T-helper 17 cell (primary cell): ENCODE data around the gene OR5H14. TPM values are rescaled to one million over a fixed set of nuclear protein-coding genes. Genes with fewer than 3 reads are reported as not detected.
"Not testable (repeated sequence)": the region's sequence is repeated elsewhere in the genome, so short reads cannot be mapped to it uniquely, and the experiment has no call there.

Experiments
- ATAC-seq: fragments of 150-1000 bp; cut with Tn5 transposase; 2 replicates; pipeline ENCODE4 v1.10.0; 2021; ENCODE audit warnings: mild to moderate bottlenecking, moderate library complexity
- DNase-seq, 3 donors: peaks; one replicate each; pipeline versions ENCODE4 v3.0.0 to v3.0.0-alpha.2; 2020 to 2021
- H3K9me3 ChIP-seq: one replicate; pipeline ENCODE4 v1.7.0; 2013; ENCODE audit warnings: low read length, mild to moderate bottlenecking; ENCODE audit not compliant: control insufficient read depth, poor library complexity, severe bottlenecking
- H3K27ac Mint-ChIP-seq: one replicate; pipeline ENCODE4 v1.8.0; 2022; ENCODE audit warnings: mild to moderate bottlenecking, moderate library complexity, mixed read lengths
- H3K27me3 Mint-ChIP-seq: one replicate; pipeline ENCODE4 v1.8.0; 2022; ENCODE audit warnings: mixed read lengths
- H3K36me3 Mint-ChIP-seq: one replicate; pipeline ENCODE4 v1.8.0; 2022; ENCODE audit warnings: low read depth, mixed read lengths
- H3K4me1 Mint-ChIP-seq: one replicate; pipeline ENCODE4 v1.8.0; 2022; ENCODE audit warnings: mild to moderate bottlenecking, mixed read lengths
- H3K4me3 Mint-ChIP-seq: one replicate; pipeline ENCODE4 v1.8.0; 2022; ENCODE audit warnings: mild to moderate bottlenecking, moderate library complexity, mixed read lengths
- total RNA-seq, 4 donors: library from RNA in 2 of 4; stranded (reverse) in 2 of 4; gene quantifications; one replicate each; pipeline ENCODE4 v1.2.3 and lab custom pipeline; 2022 to 2026

Gene OR5H14
- total RNA-seq (not detected), total RNA-seq (lab: John Stamatoyannopoulos, UW) (0 to 0.23 reads per million in 2 donors)

GRCh38 chr3:98147179-98147578 lies at the start of gene OR5H14:
TSS of gene OR5H14 (plus strand) at chr3:98147479. CDS start at chr3:98149386, 1,907 bp downstream.
- ATAC-seq (no peak), DNase-seq (no peak)
- Mint-ChIP-seq H3K27ac (no peak within 1 kb of the TSS), H3K27me3 (peaks cover 11% of the 10 kb centered on the region), H3K4me1 (peaks cover 2% of the 10 kb centered on the region), H3K36me3 (no peaks in the 10 kb centered on the region), H3K4me3 (no peak within 1 kb of the TSS)
- no peaks in the 10 kb centered on the region for H3K9me3 ChIP-seq

- no peaks in the 10 kb centered on the region for H3K36me3 Mint-ChIP-seq
- H3K27ac Mint-ChIP-seq: no peak overlapping the region
- H3K4me3 Mint-ChIP-seq: no peak overlapping the region
- peaks cover 4% of the 10 kb centered on the region for H3K27me3 Mint-ChIP-seq
- no peaks in the 10 kb centered on the region for H3K9me3 ChIP-seq
- H3K4me1 Mint-ChIP-seq: no peaks in the 10 kb centered on the region
- ATAC-seq (no peak), DNase-seq (no peak)
Measured at GRCh38 chr3:98099848-98100247, 47.4 kb upstream of the OR5H14 start.

- no peak for DNase-seq
- Mint-ChIP-seq H3K27me3 (peaks cover 9% of the 10 kb centered on the region), H3K27ac (no peak overlapping the region), H3K36me3 (peaks cover 2% of the 10 kb centered on the region), H3K4me1 (no peaks in the 10 kb centered on the region), H3K4me3 (no peak overlapping the region)
- no peaks in the 10 kb centered on the region for H3K9me3 ChIP-seq
- ATAC-seq: no peak
Measured at GRCh38 chr3:98108162-98108561, 39.1 kb upstream of the OR5H14 start.

- DNase-seq (no peak), ATAC-seq (no peak)
- H3K9me3 ChIP-seq: no peaks in the 10 kb centered on the region
- peaks cover 3% of the 10 kb centered on the region for H3K27me3 Mint-ChIP-seq
- H3K36me3 Mint-ChIP-seq: peaks cover 2% of the 10 kb centered on the region
- H3K4me1 Mint-ChIP-seq: no peaks in the 10 kb centered on the region
- H3K27ac Mint-ChIP-seq: no peak overlapping the region
- no peak overlapping the region for H3K4me3 Mint-ChIP-seq
Measured at GRCh38 chr3:98109807-98110549, 37.3 kb upstream of the OR5H14 start.

- no peak for DNase-seq
- Mint-ChIP-seq H3K36me3 (peaks cover 2% of the 10 kb centered on the region), H3K27me3 (peaks cover under 1% of the 10 kb centered on the region), H3K27ac (no peak overlapping the region), H3K4me1 (no peaks in the 10 kb centered on the region), H3K4me3 (no peak overlapping the region)
- H3K9me3 ChIP-seq: no peaks in the 10 kb centered on the region
- ATAC-seq: no peak
Measured at GRCh38 chr3:98110550-98110908, 36.8 kb upstream of the OR5H14 start.

GRCh38 chr3:98114264-98114663 lies 33.0 kb upstream of the OR5H14 start:
- ATAC-seq: no peak
- H3K4me1 Mint-ChIP-seq: no peaks in the 10 kb centered on the region
- no peak overlapping the region for H3K4me3 Mint-ChIP-seq
- peaks cover 13% of the 10 kb centered on the region for H3K27me3 Mint-ChIP-seq
- H3K27ac Mint-ChIP-seq: no peak overlapping the region
- H3K9me3 ChIP-seq: no peaks in the 10 kb centered on the region
- H3K36me3 Mint-ChIP-seq: no peaks in the 10 kb centered on the region
- no peak for DNase-seq

GRCh38 chr3:98115717-98116116 lies 31.6 kb upstream of the OR5H14 start:
- no peaks in the 10 kb centered on the region for H3K36me3 Mint-ChIP-seq
- peaks cover 13% of the 10 kb centered on the region for H3K27me3 Mint-ChIP-seq
- DNase-seq (no peak), ATAC-seq (no peak)
- H3K9me3 ChIP-seq: no peaks in the 10 kb centered on the region
- no peaks in the 10 kb centered on the region for H3K4me1 Mint-ChIP-seq
- H3K4me3 Mint-ChIP-seq: no peak overlapping the region
- H3K27ac Mint-ChIP-seq: no peak overlapping the region

- no peak within 1 kb of the TSS for H3K4me3 Mint-ChIP-seq
- ATAC-seq (no peak), DNase-seq (no peak)
- H3K27ac Mint-ChIP-seq: no peak within 1 kb of the TSS
- H3K4me1 Mint-ChIP-seq: no peaks in the 10 kb centered on the region
- no peaks in the 10 kb centered on the region for H3K9me3 ChIP-seq
- H3K27me3 Mint-ChIP-seq: peaks cover 16% of the 10 kb centered on the region
- no peaks in the 10 kb centered on the region for H3K36me3 Mint-ChIP-seq
Measured at GRCh38 chr3:98130421-98130820, 16.9 kb upstream of the OR5H14 start, which contains the start of gene OR5H1. TSS of gene OR5H1 (plus strand) at chr3:98130721. CDS start at chr3:98132698, 1,977 bp downstream.

GRCh38 chr3:98136631-98137030 lies 10.6 kb upstream of the OR5H14 start:
- DNase-seq: no peak
- Mint-ChIP-seq H3K4me1 (no peaks in the 10 kb centered on the region), H3K36me3 (no peaks in the 10 kb centered on the region), H3K27me3 (peaks cover 30% of the 10 kb centered on the region), H3K4me3 (no peak overlapping the region), H3K27ac (no peak overlapping the region)
- no peaks in the 10 kb centered on the region for H3K9me3 ChIP-seq
- ATAC-seq: no peak

GRCh38 chr3:98137826-98138557 lies 9.3 kb upstream of the OR5H14 start:
- not testable (repeated sequence) for H3K27ac Mint-ChIP-seq, H3K4me3 Mint-ChIP-seq, H3K4me1 Mint-ChIP-seq, H3K36me3 Mint-ChIP-seq, H3K9me3 ChIP-seq, DNase-seq, ATAC-seq
- H3K27me3 Mint-ChIP-seq: peaks cover 25% of the 10 kb centered on the region

GRCh38 chr3:98140531-98140930 lies 6.7 kb upstream of the OR5H14 start:
- Mint-ChIP-seq H3K27me3 (peaks cover 24% of the 10 kb centered on the region), H3K4me1 (peaks cover 2% of the 10 kb centered on the region), H3K4me3 (no peak overlapping the region), H3K36me3 (no peaks in the 10 kb centered on the region), H3K27ac (no peak overlapping the region)
- no peak for DNase-seq
- H3K9me3 ChIP-seq: no peaks in the 10 kb centered on the region
- ATAC-seq: no peak

GRCh38 chr3:98148751-98149150 lies 1.5 kb downstream of the OR5H14 start:
- ATAC-seq: no peak

GRCh38 chr3:98149456-98149855 lies 2.2 kb downstream of the OR5H14 start:
- H3K36me3 Mint-ChIP-seq, H3K27me3 Mint-ChIP-seq, H3K9me3 ChIP-seq, H3K27ac Mint-ChIP-seq, DNase-seq, H3K4me3 Mint-ChIP-seq, H3K4me1 Mint-ChIP-seq, ATAC-seq: not testable (repeated sequence)

More at GRCh38 chr3:98148751-98149150, 1.5 kb downstream of the OR5H14 start:
- Mint-ChIP-seq H3K4me3 (no peak overlapping the region), H3K27me3 (peaks cover 7% of the 10 kb centered on the region), H3K36me3 (no peaks in the 10 kb centered on the region), H3K27ac (no peak overlapping the region), H3K4me1 (no peaks in the 10 kb centered on the region)
- H3K9me3 ChIP-seq: no peaks in the 10 kb centered on the region
- DNase-seq: no peak
